IPS-NIHi7 (cell line): Measurements from ENCODE around the gene SLC12A8.

Experiments used
- DNase-seq: peaks from one replicate; pipeline ENCODE4 v3.0.0; 2012; ENCODE audit warnings: mixed read lengths; ENCODE audit errors: extremely low spot score

The SLC12A8 gene

DNA sequence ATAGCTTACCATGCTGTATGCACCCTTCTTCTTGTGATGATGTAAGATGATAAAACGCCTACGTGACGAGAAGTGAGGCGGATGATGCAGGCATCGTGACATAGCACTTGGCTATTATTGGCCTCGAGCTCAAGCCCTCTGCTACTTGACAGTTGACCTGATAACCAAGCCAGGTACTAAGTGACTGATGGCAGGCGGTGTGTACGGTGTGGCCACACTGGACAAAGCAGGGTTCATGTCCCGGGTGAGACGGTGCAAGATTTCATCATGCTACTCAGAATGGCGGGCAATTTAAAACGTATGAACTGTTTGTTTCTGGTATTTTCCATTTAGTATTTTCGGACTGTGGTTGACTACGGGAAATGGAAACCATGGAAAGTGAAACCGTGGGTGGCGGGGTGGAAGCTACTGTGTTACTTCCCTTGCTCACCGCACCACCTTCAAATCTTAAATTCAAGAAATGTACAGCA lies 57.7 kb downstream of the SLC12A8 start:
- no peak for DNase-seq

DNA sequence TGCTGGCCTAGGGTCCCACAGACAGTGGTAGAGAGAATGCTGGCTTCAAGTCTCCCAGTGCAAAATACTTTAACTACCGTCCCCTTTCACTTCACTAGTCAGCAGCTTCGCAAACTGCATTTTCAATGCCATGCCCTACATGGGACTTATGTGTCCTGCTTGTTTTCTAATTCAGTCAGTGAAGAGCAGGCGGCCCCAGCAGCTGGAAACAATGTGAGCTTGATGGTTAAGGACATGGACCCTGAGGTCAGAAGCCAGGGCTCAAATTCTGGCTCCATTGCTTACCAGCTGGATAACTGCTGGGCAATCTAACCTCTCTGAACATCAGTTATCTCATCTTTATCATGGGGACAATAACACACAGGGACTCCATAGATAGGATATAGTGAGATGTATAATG lies 58.4 kb downstream of the SLC12A8 start:
- DNase-seq: no peak

DNA sequence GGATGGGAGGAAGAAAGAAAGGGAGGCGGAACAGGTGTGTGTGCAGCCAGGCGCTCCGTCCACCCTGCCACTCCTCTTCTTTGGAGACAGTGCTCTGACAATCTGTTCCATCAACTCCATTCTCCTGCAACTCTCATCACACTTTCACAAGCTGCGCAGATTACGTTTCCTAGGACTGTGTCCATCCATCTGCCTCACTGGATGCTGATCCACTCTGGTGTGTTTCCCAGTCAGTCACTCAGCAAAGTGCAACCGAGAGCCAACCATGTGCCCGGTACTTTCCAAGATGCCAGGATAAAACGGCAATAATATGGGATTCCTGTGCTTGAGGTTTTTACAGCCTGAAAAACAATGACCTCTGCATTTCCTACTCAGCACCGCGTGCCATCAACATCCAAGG lies 59.6 kb downstream of the SLC12A8 start:
- no peak for DNase-seq

DNA sequence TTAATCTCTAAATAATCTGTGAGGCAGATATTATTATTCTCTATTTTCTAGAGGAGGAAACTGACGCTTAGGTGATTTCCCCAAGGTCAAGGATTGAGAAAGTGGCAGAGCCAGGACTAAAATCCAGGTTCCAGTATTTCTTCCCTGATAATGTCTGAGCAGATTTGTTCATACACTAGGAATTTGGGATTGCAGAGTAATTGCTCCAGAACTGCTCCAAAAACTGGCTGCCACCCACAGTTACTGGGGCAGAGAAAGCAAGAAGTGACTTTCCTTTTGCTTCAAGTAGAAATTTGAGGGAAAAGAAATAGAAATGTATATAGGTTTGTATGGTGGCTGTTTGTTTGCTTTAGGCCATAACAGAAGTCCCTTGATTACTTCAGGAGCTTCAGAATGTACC lies 60.6 kb downstream of the SLC12A8 start:
- DNase-seq: no peak

GRCh38 chr3:125151442-125151817 lies 61.1 kb downstream of the SLC12A8 start:
- no peak for DNase-seq

GRCh38 chr3:125150525-125151441 lies 61.8 kb downstream of the SLC12A8 start:
- DNase-seq: peak; percentile 70

DNA sequence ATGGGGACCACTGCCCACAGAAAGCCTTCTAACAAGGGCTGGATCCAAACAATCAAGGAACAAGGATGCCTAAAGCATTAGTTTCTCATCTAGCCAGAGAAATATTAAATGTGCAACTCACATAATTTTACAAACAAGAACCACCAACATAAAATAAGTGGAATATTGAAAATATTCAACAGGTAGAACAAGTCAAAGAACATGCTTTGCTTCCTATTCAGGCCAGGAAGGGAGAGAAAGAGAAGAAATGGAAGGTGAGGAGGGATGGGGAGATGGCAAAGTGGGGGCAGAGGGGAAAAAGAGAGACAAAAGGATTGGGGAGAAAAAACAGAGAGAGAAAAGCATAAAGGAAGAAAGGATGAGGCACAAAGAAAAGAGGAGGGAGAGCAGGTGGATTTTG lies 63.1 kb downstream of the SLC12A8 start:
- no peak for DNase-seq

DNA sequence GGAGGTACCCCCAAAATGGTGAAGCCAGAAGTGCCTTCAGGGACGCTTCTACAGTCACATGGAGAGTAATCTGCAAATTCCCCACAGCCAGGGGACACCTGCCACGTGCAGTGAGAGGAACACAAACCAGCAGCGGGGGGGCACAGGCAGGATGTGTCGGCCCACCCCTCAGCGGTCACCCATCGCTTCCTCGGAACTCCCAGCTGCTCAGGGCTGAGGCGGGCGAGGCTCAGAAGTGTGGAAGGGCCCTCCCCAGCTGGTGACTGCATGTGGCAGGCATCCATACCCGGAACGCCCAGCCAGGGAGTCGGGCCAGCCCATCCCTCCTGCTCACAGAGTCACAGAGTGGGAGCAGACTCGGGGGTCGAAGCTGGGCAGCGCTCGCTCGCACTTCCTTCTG lies 63.7 kb downstream of the SLC12A8 start:
- DNase-seq: no peak

GRCh38 chr3:125148016-125148812 lies 64.3 kb downstream of the SLC12A8 start:
- no peak for DNase-seq

DNA sequence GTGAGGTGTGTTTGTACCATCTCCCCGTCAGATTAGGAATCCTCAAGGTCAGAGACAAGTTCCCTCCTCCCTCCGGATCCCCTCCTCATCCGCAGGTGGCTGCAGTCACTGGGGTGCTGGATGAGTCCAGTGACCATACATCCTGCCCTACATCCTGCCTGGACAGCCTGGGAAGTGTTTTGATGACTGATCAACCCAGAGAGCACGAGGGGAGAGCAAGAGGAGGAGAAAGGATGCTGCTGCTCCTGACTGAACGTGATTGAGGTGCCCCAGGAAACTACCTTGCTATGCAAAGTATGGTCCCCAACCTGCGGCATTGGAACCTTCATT lies 65.1 kb downstream of the SLC12A8 start:
- DNase-seq: no peak

GRCh38 chr3:125146626-125147490 lies 65.7 kb downstream of the SLC12A8 start:
- no peak for DNase-seq

- DNase-seq: no peak
Observed at GRCh38 chr3:125145751-125146475, 66.6 kb downstream of the SLC12A8 start.

- DNase-seq: no peak
Observed at GRCh38 chr3:125144653-125145314, 67.8 kb downstream of the SLC12A8 start.

- no peak for DNase-seq
Observed at GRCh38 chr3:125143982-125144652, 68.4 kb downstream of the SLC12A8 start.

GRCh38 chr3:125143538-125143937 lies 69.0 kb downstream of the SLC12A8 start:
- no peak for DNase-seq

- no peak for DNase-seq
Observed at GRCh38 chr3:125142940-125143339, 69.6 kb downstream of the SLC12A8 start.

DNA sequence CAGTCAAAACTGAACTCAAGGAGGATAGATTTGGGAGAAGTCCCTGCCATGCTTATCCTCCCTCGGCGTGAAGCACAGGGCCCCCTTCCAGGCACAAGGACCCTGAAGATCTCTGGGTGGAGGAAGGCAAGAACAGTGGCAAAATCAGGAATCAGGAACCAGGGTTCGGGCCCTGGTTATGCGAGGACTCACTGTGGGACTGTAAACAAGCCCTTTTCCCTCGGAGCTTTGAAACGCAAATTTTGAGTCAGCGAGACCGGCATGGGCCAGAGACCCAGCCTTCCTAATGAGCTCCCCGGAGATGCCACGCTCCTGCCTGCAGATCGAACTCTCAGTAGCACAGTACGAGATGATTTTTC lies 70.1 kb downstream of the SLC12A8 start:
- peak; percentile 51 for DNase-seq

DNA sequence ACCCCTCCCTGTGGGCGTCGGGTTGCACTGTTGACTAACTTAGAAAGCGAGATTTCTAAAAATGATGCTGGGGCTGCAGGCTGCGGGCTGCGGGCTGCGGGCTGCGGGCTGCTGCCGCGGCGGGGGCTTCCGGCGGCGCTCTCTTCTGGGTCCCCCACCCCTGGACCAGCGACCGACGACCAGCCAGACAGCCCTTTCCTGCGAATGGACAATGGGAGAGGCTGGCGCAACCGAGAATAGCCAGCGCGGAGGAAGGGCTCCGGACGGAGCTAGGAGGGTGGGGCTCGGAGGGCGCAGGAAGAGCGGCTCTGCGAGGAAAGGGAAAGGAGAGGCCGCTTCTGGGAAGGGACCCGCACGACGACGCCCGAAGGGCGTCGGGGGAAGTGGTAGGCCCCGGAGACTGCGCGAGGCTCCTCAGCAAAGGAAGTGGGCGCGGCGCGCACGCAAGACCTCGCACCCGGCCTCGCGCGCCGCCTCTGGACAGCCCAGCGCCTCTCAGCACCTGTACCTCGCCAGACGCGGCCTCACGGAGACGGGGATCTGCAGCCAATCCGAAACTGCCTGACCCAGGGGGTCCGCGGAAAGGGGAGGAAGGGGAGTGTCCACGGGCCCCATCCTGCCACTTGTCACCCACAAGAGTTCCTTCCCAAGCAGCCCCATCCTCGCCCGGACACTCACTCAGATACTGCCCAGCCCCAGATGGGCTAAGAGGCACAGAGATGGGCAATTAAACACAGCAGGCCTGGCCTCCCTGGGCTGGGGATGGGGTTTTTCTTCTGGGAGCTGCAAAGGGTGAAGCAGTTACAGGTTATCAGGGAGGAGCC lies 70.7 kb downstream of the SLC12A8 start:
- peak; percentile 63 for DNase-seq

GRCh38 chr3:125140818-125141595 lies 71.5 kb downstream of the SLC12A8 start:
- no peak for DNase-seq
